Measurements from ENCODE around the gene KRTAP10-11.

The KRTAP10-11 gene

DNA sequence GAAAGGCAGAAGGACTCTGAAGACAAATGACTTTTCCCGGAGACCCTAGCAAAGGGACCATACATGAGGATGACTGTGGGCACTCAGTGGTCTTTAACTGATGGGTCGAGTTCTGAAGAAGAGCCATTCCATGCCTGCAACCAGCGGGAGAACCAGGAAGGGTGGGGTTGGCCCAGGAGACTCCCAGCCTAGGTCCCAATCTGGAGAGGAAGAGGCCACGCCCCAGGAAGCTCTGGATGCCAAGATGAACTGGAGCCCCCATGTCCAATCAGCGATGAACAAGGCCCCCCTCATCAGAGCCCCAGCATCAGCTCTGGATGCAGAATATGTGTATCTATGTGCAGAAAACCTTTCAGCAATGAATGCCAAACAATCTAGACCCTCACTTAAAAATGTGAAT, 5.5 kb upstream of the KRTAP10-11 start:
- Histone ChIP-seq H3K27ac (ENCODE audit: low read length) (no peak overlapping the region), H3K4me3 (ENCODE audit: low read depth in 1 of 2, low read length in 2 of 2) (no peak overlapping the region), H3K79me2 (ENCODE audit: insufficient read depth, low read length) (no peaks in the 10 kb centered on the region), H2AFZ (ENCODE audit: low read depth, low read length) (no peak overlapping the region), H4K20me1 (ENCODE audit: insufficient read depth, low read length) (no peaks in the 10 kb centered on the region), H3K9me3 (ENCODE audit: insufficient read depth, low read length, severe bottlenecking) (peaks cover 17% of the 10 kb centered on the region), H3K36me3 (ENCODE audit: insufficient read depth, low read length) (no peaks in the 10 kb centered on the region), H3K9ac (ENCODE audit: low read depth, low read length) (no peak overlapping the region), H3K27me3 (ENCODE audit: insufficient read depth, low read length, poor library complexity) (no peaks in the 10 kb centered on the region), H3K4me1 (ENCODE audit: insufficient read depth, low read length) (no peaks in the 10 kb centered on the region), H3K4me2 (ENCODE audit: insufficient read depth, low read length) (no peak overlapping the region)
- TF ChIP-seq CTCF (IDR thresholded peaks at IDR 0.05; ENCODE audit: borderline replicate concordance, extremely low read depth, low read length, poor library complexity, severe bottlenecking), result no peak
- no peak for TF ChIP-seq EZH2 (IDR thresholded peaks at IDR 0.05; ENCODE audit: borderline replicate concordance, low read depth, low read length, severe bottlenecking)
- no peak for DNase-seq
- ATAC-seq (ENCODE audit: insufficient read depth, low read depth), result no peak

DNA sequence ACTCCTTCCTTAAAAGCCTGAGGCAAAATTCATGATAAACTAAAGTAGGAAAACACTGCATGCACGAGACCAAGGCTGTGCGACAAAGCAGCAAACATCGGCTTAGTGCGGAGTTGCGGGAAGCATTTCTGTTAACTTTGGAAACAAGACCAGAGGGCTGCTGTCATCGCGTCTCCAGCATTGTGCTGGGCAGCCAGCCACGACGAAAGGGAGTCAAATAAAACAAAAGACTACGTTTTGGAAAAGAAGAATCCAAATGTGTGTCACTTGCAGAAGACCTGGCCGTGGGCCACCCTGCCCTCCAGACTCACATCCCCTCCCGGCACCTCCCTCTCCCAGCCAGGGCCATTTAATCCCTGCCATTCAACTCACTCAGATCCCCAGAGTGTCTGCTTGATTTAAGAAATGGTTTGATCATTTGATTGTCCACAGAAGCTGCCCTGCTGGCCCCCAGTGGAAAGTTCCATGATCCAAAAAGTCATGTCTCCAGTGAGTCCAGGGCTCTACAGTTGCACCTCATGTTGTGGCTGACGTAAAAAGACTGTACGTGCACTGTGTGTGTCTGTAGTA, 2.4 kb upstream of the KRTAP10-11 start:
- H2AFZ ChIP-seq (ENCODE audit: low read depth, low read length), result no peak overlapping the region
- DNase-seq, result no peak
- no peaks in the 10 kb centered on the region for H3K79me2 ChIP-seq (ENCODE audit: insufficient read depth, low read length)
- peaks cover 17% of the 10 kb centered on the region for H3K9me3 ChIP-seq (ENCODE audit: insufficient read depth, low read length, severe bottlenecking)
- H3K36me3 ChIP-seq (ENCODE audit: insufficient read depth, low read length), result no peaks in the 10 kb centered on the region
- H3K4me3 ChIP-seq (ENCODE audit: low read depth in 1 of 2, low read length in 2 of 2), result no peak overlapping the region
- no peaks in the 10 kb centered on the region for H4K20me1 ChIP-seq (ENCODE audit: insufficient read depth, low read length)
- no peaks in the 10 kb centered on the region for H3K4me1 ChIP-seq (ENCODE audit: insufficient read depth, low read length)
- ATAC-seq (ENCODE audit: insufficient read depth, low read depth), result no peak
- no peaks in the 10 kb centered on the region for H3K27me3 ChIP-seq (ENCODE audit: insufficient read depth, low read length, poor library complexity)
- no peak overlapping the region for H3K27ac ChIP-seq (ENCODE audit: low read length)
- H3K4me2 ChIP-seq (ENCODE audit: insufficient read depth, low read length), result no peak overlapping the region
- no peak overlapping the region for H3K9ac ChIP-seq (ENCODE audit: low read depth, low read length)
- TF ChIP-seq CTCF (IDR thresholded peaks at IDR 0.05; ENCODE audit: borderline replicate concordance, extremely low read depth, low read length, poor library complexity, severe bottlenecking) (no peak), EZH2 (IDR thresholded peaks at IDR 0.05; ENCODE audit: borderline replicate concordance, low read depth, low read length, severe bottlenecking) (no peak)

DNA sequence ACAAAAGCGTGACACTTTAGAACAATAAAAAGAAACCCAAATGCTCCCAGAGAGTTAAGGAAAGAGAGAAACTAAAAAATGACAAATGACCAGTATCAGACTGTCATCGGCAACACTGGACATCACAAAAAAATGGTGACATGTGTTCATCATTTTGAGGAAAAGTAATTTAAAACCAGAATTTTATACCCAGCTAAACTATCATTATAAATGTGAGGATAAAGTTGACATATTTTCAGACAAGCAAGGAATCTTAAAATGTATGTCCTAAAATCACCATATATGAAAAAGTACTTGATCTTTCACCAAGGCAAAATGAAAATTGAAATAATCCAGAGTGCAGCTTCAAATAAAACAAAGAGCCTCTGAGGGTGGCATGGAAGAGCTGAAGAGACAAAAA, 1.3 kb upstream of the KRTAP10-11 start:
- DNase-seq (no peak), ATAC-seq (ENCODE audit: insufficient read depth, low read depth) (no peak)
- H3K9me3 ChIP-seq (ENCODE audit: insufficient read depth, low read length, severe bottlenecking), result peaks cover 17% of the 10 kb centered on the region
- H3K4me3 ChIP-seq (ENCODE audit: low read depth in 1 of 2, low read length in 2 of 2), result no peak overlapping the region
- no peak overlapping the region for H2AFZ ChIP-seq (ENCODE audit: low read depth, low read length)
- no peak for TF ChIP-seq CTCF (IDR thresholded peaks at IDR 0.05; ENCODE audit: borderline replicate concordance, extremely low read depth, low read length, poor library complexity, severe bottlenecking)
- no peak for TF ChIP-seq EZH2 (IDR thresholded peaks at IDR 0.05; ENCODE audit: borderline replicate concordance, low read depth, low read length, severe bottlenecking)
- no peak overlapping the region for H3K27ac ChIP-seq (ENCODE audit: low read length)
- no peaks in the 10 kb centered on the region for H3K4me1 ChIP-seq (ENCODE audit: insufficient read depth, low read length)
- H3K79me2 ChIP-seq (ENCODE audit: insufficient read depth, low read length), result no peaks in the 10 kb centered on the region
- H3K4me2 ChIP-seq (ENCODE audit: insufficient read depth, low read length), result no peak overlapping the region
- H3K27me3 ChIP-seq (ENCODE audit: insufficient read depth, low read length, poor library complexity), result no peaks in the 10 kb centered on the region
- H4K20me1 ChIP-seq (ENCODE audit: insufficient read depth, low read length), result no peaks in the 10 kb centered on the region
- H3K36me3 ChIP-seq (ENCODE audit: insufficient read depth, low read length), result no peaks in the 10 kb centered on the region
- no peak overlapping the region for H3K9ac ChIP-seq (ENCODE audit: low read depth, low read length)

- ATAC-seq (ENCODE audit: insufficient read depth, low read depth) (no peak), DNase-seq (no peak)
- TF ChIP-seq CTCF (IDR thresholded peaks at IDR 0.05; ENCODE audit: borderline replicate concordance, extremely low read depth, low read length, poor library complexity, severe bottlenecking), result no peak
- TF ChIP-seq EZH2 (IDR thresholded peaks at IDR 0.05; ENCODE audit: borderline replicate concordance, low read depth, low read length, severe bottlenecking), result no peak
- Histone ChIP-seq H3K27me3 (ENCODE audit: insufficient read depth, low read length, poor library complexity) (no peaks in the 10 kb centered on the region), H3K9ac (ENCODE audit: low read depth, low read length) (no peak overlapping the region), H2AFZ (ENCODE audit: low read depth, low read length) (no peak overlapping the region), H3K27ac (ENCODE audit: low read length) (no peak overlapping the region), H3K4me3 (ENCODE audit: low read depth in 1 of 2, low read length in 2 of 2) (no peak overlapping the region), H3K4me2 (ENCODE audit: insufficient read depth, low read length) (no peak overlapping the region), H3K79me2 (ENCODE audit: insufficient read depth, low read length) (no peaks in the 10 kb centered on the region), H3K9me3 (ENCODE audit: insufficient read depth, low read length, severe bottlenecking) (peaks cover 17% of the 10 kb centered on the region), H3K4me1 (ENCODE audit: insufficient read depth, low read length) (no peaks in the 10 kb centered on the region), H3K36me3 (ENCODE audit: insufficient read depth, low read length) (no peaks in the 10 kb centered on the region), H4K20me1 (ENCODE audit: insufficient read depth, low read length) (no peaks in the 10 kb centered on the region)
Measured at GRCh38 chr21:44647222-44647552, 973 bp downstream of the KRTAP10-11 start.

Measured in DND-41 (cell line).